ENCODE measurements around the gene MORF4L1.

The MORF4L1 gene

GRCh38 chr15:78929536-78930264 is 57.0 kb downstream of the MORF4L1 start:
- DNase-seq (ENCODE audit: extremely low read depth, low read depth) = no peak
- H3K4me3 ChIP-seq (replicated peaks; ENCODE audit: low read depth, low read length) = no peak overlapping the region
- TF ChIP-seq CTCF (IDR thresholded peaks at IDR 0.05; ENCODE audit: low read depth, low read length, missing control alignments) = no peak

- peak; percentile 81 for DNase-seq (ENCODE audit: extremely low read depth, low read depth)
- no peak for TF ChIP-seq CTCF (IDR thresholded peaks at IDR 0.05; ENCODE audit: low read depth, low read length, missing control alignments)
- H3K4me3 ChIP-seq (replicated peaks; ENCODE audit: low read depth, low read length) = no peak overlapping the region
Observed at GRCh38 chr15:78930577-78931388, 58.1 kb downstream of the MORF4L1 start.

- no peak for DNase-seq (ENCODE audit: extremely low read depth, low read depth)
- no peak for TF ChIP-seq CTCF (IDR thresholded peaks at IDR 0.05; ENCODE audit: low read depth, low read length, missing control alignments)
- H3K4me3 ChIP-seq (replicated peaks; ENCODE audit: low read depth, low read length) = no peak overlapping the region
Observed at GRCh38 chr15:78931439-78932257, 59.0 kb downstream of the MORF4L1 start.

GRCh38 chr15:78932258-78932808 is 59.6 kb downstream of the MORF4L1 start:
- TF ChIP-seq CTCF (IDR thresholded peaks at IDR 0.05; ENCODE audit: low read depth, low read length, missing control alignments) = no peak
- DNase-seq (ENCODE audit: extremely low read depth, low read depth) = no peak
- H3K4me3 ChIP-seq (replicated peaks; ENCODE audit: low read depth, low read length) = no peak overlapping the region

DNA sequence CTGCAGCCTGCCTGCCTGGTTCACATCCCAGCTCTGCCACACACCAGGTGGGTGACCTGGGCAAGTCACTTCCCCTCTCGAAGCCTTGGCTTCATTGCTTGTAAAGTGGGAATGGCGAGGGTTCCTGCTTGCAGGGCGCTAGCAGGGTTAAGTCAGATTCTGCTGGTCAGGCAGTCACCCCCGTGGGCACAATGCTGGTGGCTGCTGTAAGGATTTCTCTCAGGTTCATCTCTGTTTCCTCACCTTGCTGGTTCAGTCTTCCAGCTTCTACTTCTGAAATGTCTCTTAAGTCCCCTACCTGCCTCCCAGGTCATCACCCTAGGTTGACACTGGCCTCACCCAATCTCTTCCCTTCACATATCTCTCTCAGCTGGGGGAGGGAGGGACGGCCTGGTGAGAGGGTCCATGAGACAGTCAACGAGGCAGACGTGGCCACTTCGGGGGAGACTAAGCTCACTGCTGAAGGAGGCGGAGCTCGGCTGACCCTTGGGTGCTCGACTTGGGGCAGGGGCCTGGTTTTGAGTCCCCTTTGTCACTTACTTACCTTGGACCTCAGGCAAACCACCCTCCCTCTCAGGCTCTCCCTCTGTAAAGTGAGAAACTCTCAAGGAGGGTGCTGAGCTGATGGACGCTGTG is 60.6 kb downstream of the MORF4L1 start:
- no peak overlapping the region for H3K4me3 ChIP-seq (replicated peaks; ENCODE audit: low read depth, low read length)
- TF ChIP-seq CTCF (IDR thresholded peaks at IDR 0.05; ENCODE audit: low read depth, low read length, missing control alignments) = no peak
- DNase-seq (ENCODE audit: extremely low read depth, low read depth) = no peak

Data from HFF-Myc (cell line).